Measurements from ENCODE around the gene ZNF518A.

ZNF518A gene

DNA sequence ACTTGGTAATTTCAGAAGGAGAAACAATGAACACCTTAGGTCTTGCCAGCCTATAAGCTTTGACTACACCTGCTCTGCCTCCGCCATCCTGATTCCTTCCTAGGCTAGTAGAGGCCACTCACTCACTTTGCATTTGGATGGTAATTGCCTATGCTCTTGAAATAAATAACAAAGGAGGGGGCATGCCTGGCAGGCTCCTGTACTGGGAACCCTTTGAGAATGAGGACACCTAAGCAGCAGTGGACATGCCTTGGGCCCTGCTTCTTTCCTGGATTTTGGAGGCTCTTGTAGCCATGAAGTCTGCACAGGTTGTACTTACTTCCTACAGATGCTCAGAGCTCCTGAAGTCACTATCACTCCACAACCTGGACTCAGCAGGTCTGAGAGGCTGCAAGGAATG is 75.5 kb downstream of the ZNF518A start:
- TF ChIP-seq, protein P1, sequence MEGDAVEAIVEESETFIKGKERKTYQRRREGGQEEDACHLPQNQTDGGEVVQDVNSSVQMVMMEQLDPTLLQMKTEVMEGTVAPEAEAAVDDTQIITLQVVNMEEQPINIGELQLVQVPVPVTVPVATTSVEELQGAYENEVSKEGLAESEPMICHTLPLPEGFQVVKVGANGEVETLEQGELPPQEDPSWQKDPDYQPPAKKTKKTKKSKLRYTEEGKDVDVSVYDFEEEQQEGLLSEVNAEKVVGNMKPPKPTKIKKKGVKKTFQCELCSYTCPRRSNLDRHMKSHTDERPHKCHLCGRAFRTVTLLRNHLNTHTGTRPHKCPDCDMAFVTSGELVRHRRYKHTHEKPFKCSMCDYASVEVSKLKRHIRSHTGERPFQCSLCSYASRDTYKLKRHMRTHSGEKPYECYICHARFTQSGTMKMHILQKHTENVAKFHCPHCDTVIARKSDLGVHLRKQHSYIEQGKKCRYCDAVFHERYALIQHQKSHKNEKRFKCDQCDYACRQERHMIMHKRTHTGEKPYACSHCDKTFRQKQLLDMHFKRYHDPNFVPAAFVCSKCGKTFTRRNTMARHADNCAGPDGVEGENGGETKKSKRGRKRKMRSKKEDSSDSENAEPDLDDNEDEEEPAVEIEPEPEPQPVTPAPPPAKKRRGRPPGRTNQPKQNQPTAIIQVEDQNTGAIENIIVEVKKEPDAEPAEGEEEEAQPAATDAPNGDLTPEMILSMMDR (IDR thresholded peaks at IDR 0.05; ENCODE audit: borderline replicate concordance, insufficient read depth, low read depth, low read length): no peak
- no peak overlapping the region for H3K4me3 ChIP-seq (ENCODE audit: low read depth, low read length)

DNA sequence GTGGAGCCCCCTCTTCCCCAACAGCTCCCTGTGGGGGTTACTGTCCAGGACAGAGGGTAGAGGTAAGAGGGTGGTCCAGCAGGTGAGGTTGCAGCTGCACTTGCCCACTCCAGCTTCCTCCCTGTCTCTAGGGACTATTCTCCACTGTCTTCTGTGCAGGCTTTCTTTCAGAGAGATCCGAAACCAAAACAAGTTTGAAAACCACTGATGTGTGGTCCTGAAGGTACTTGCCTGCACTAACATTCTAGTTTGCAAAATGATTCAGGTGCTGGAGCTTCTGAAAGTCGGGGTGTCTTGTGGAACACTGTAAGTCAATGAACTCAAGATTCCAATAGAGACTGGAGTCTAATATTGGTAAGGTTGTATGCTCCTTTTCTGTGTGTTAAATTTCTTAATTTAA is 78.2 kb downstream of the ZNF518A start:
- no peak overlapping the region for H3K4me3 ChIP-seq (ENCODE audit: low read depth, low read length)
- TF ChIP-seq, protein P1 (IDR thresholded peaks at IDR 0.05; ENCODE audit: borderline replicate concordance, insufficient read depth, low read depth, low read length): no peak

DNA sequence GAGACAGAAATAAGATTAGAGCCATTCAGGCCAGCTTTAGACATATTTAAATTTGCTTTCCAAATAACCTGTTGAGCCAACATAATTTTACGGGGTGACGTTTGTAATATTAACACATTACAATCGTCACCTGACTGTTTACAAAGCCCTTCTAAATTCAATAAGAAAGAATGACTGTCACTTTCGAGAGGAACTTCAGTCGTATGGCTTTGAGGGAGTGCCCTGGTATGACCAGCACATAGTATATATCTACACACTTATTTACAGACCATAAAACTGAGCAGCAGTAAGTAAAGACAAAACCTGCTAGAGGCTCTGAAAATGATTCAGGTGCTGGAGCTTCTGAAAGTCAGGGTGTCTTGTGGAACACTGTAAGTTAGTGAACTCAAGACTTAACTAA is 78.8 kb downstream of the ZNF518A start:
- TF ChIP-seq, protein P1 (IDR thresholded peaks at IDR 0.05; ENCODE audit: borderline replicate concordance, insufficient read depth, low read depth, low read length): no peak
- no peak overlapping the region for H3K4me3 ChIP-seq (ENCODE audit: low read depth, low read length)

GRCh38 chr10:96211764-96212163 is 81.7 kb downstream of the ZNF518A start:
- H3K4me3 ChIP-seq (ENCODE audit: low read depth, low read length): no peak overlapping the region
- TF ChIP-seq, protein P1 (IDR thresholded peaks at IDR 0.05; ENCODE audit: borderline replicate concordance, insufficient read depth, low read depth, low read length): no peak

DNA sequence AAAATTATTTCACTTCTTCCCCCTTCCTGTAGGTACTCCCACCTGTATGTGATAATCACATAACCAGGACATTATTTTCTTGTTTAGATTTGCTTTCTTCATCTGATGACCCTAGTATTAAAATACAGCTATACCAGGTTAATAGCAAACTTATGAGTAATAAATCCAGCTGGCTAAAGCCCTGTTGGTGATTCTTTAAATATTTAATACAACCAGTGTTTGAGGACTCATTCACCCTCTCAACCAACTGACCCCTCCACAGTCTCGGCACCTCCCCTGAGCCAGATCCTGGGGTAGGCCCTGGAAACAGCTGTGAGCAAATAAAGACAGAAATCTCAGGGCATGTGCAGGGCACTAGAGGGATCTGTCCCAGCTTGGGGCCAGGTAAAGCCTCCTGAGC is 82.8 kb downstream of the ZNF518A start:
- TF ChIP-seq, protein P1 (IDR thresholded peaks at IDR 0.05; ENCODE audit: borderline replicate concordance, insufficient read depth, low read depth, low read length): no peak
- H3K4me3 ChIP-seq (ENCODE audit: low read depth, low read length): no peak overlapping the region
